ENCODE data around the gene ECE2.

The ECE2 gene

GRCh38 chr3:184315543-184315867, 39.7 kb downstream of the ECE2 start:
- TF ChIP-seq, protein P1, sequence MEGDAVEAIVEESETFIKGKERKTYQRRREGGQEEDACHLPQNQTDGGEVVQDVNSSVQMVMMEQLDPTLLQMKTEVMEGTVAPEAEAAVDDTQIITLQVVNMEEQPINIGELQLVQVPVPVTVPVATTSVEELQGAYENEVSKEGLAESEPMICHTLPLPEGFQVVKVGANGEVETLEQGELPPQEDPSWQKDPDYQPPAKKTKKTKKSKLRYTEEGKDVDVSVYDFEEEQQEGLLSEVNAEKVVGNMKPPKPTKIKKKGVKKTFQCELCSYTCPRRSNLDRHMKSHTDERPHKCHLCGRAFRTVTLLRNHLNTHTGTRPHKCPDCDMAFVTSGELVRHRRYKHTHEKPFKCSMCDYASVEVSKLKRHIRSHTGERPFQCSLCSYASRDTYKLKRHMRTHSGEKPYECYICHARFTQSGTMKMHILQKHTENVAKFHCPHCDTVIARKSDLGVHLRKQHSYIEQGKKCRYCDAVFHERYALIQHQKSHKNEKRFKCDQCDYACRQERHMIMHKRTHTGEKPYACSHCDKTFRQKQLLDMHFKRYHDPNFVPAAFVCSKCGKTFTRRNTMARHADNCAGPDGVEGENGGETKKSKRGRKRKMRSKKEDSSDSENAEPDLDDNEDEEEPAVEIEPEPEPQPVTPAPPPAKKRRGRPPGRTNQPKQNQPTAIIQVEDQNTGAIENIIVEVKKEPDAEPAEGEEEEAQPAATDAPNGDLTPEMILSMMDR (conservative IDR thresholded peaks at IDR 0.05; ENCODE audit: low read depth, low read length) = no peak
- Histone ChIP-seq H3K4me1 (ENCODE audit: low read depth, poor library complexity, severe bottlenecking) (peaks cover 49% of the 10 kb centered on the region), H3K27me3 (ENCODE audit: insufficient read depth, low read depth) (no peaks in the 10 kb centered on the region), H3K4me3 (IDR thresholded peaks at IDR 0.05; ENCODE audit: insufficient read depth, low read depth, low read length) (peak overlapping the region; percentile 17), H4K20me1 (ENCODE audit: insufficient read depth) (peaks cover 37% of the 10 kb centered on the region), H3K9ac (peak overlapping the region; percentile 97), H2AFZ (ENCODE audit: low read depth) (no peak overlapping the region), H3K79me2 (ENCODE audit: insufficient read depth, low read depth) (peaks cover 55% of the 10 kb centered on the region), H3K36me3 (ENCODE audit: insufficient read depth) (peaks cover 14% of the 10 kb centered on the region; the same call in 1 of the 2 replicates), H3K4me2 (peak overlapping the region; percentile 79), H3K27ac (peak overlapping the region; percentile 78)

- H3K27ac ChIP-seq = peak overlapping the region; percentile 78; the same call in 1 of the 2 replicates
- TF ChIP-seq, protein P1 (conservative IDR thresholded peaks at IDR 0.05; ENCODE audit: low read depth, low read length) = no peak
- H3K4me2 ChIP-seq = peak overlapping the region; percentile 79
- H3K4me1 ChIP-seq (ENCODE audit: low read depth, poor library complexity, severe bottlenecking) = peaks cover 53% of the 10 kb centered on the region
- H3K36me3 ChIP-seq (ENCODE audit: insufficient read depth) = peaks cover 18% of the 10 kb centered on the region; the same call in 1 of the 2 replicates
- H3K79me2 ChIP-seq (ENCODE audit: insufficient read depth, low read depth) = peaks cover 61% of the 10 kb centered on the region
- peak overlapping the region; percentile 97; the same call in 1 of the 2 replicates for H3K9ac ChIP-seq
- H3K4me3 ChIP-seq (IDR thresholded peaks at IDR 0.05; ENCODE audit: insufficient read depth, low read depth, low read length) = peak overlapping the region; percentile 91
- H2AFZ ChIP-seq (ENCODE audit: low read depth) = no peak overlapping the region
- H4K20me1 ChIP-seq (ENCODE audit: insufficient read depth) = peaks cover 42% of the 10 kb centered on the region
- H3K27me3 ChIP-seq (ENCODE audit: insufficient read depth, low read depth) = no peaks in the 10 kb centered on the region; the same call in 1 of the 2 replicates
Measured at GRCh38 chr3:184315871-184316661, 40.2 kb downstream of the ECE2 start.

DNA sequence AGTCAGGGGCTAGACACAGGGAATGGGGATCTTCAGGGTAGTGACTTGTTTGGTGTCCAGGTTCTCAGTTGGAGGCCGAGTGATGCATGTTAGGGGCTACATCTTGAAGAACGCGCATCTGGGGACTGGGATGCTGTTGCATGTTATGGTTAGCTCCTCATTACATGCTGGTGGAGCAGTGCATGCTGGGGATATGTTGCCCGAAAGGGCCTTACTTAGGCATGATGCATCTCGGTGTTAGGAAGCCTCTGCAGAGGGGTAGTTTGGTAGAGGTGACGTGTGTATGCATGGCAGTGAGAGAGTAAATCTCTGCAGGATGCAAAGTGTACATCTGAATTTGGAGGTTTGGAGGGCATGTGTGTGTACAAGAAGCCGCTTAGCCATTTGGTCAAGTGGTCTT, 41.0 kb downstream of the ECE2 start:
- no peak overlapping the region; the same call in 1 of the 2 replicates for H3K9ac ChIP-seq
- TF ChIP-seq, protein P1 (conservative IDR thresholded peaks at IDR 0.05; ENCODE audit: low read depth, low read length) = no peak
- H3K27me3 ChIP-seq (ENCODE audit: insufficient read depth, low read depth) = no peaks in the 10 kb centered on the region; the same call in 1 of the 2 replicates
- H3K27ac ChIP-seq = peak overlapping the region; percentile 11; the same call in 1 of the 2 replicates
- peak overlapping the region; percentile 72 for H3K4me3 ChIP-seq (IDR thresholded peaks at IDR 0.05; ENCODE audit: insufficient read depth, low read depth, low read length)
- H4K20me1 ChIP-seq (ENCODE audit: insufficient read depth) = peaks cover 42% of the 10 kb centered on the region
- peak overlapping the region; percentile 79 for H3K4me2 ChIP-seq
- peaks cover 53% of the 10 kb centered on the region for H3K4me1 ChIP-seq (ENCODE audit: low read depth, poor library complexity, severe bottlenecking)
- H3K79me2 ChIP-seq (ENCODE audit: insufficient read depth, low read depth) = peaks cover 68% of the 10 kb centered on the region
- H3K36me3 ChIP-seq (ENCODE audit: insufficient read depth) = peaks cover 25% of the 10 kb centered on the region; the same call in 1 of the 2 replicates
- no peak overlapping the region for H2AFZ ChIP-seq (ENCODE audit: low read depth)

DNA sequence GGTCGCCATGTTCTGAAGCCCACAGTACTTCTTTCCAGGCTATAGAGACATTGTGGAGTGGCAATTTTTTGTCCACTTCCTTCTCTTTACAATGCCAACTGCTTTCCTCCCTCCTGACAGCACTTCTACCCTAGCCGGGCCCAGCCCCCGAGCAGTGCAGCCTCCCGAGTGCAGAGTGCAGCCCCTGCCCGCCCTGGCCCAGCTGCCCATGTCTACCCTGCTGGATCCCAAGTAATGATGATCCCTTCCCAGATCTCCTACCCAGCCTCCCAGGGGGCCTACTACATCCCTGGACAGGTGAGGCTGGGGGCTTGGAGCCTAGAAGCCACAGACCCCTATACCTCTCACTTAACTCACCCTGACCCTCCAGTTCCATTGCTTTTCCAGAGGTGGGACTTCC, 41.4 kb downstream of the ECE2 start:
- H2AFZ ChIP-seq (ENCODE audit: low read depth) = no peak overlapping the region
- peaks cover 72% of the 10 kb centered on the region for H3K79me2 ChIP-seq (ENCODE audit: insufficient read depth, low read depth)
- no peak overlapping the region for H3K9ac ChIP-seq
- no peaks in the 10 kb centered on the region; the same call in 1 of the 2 replicates for H3K27me3 ChIP-seq (ENCODE audit: insufficient read depth, low read depth)
- peaks cover 53% of the 10 kb centered on the region for H3K4me1 ChIP-seq (ENCODE audit: low read depth, poor library complexity, severe bottlenecking)
- H4K20me1 ChIP-seq (ENCODE audit: insufficient read depth) = peaks cover 42% of the 10 kb centered on the region
- no peak overlapping the region for H3K4me3 ChIP-seq (IDR thresholded peaks at IDR 0.05; ENCODE audit: insufficient read depth, low read depth, low read length)
- H3K27ac ChIP-seq = peak overlapping the region; percentile 11; the same call in 1 of the 2 replicates
- H3K36me3 ChIP-seq (ENCODE audit: insufficient read depth) = peaks cover 29% of the 10 kb centered on the region; the same call in 1 of the 2 replicates
- TF ChIP-seq, protein P1 (conservative IDR thresholded peaks at IDR 0.05; ENCODE audit: low read depth, low read length) = no peak
- H3K4me2 ChIP-seq = peak overlapping the region; percentile 79

Data from KMS-11 (cell line).